ENCODE data around the gene ZNF275.
"Not testable (repeated sequence)": the region's sequence is repeated elsewhere in the genome, so short reads cannot be mapped to it uniquely, and the experiment has no call there.

The ZNF275 gene

GRCh38 chrX:153333821-153334653 is at the start of gene ZNF275:
Gene ZNF275, plus strand, starts transcription at chrX:153334153. Its CDS starts 2,527 bp downstream, at chrX:153336680.
- H3K27ac ChIP-seq, result no peak within 1 kb of the TSS
- no peak for DNase-seq (ENCODE audit: low read depth, low spot score)

GRCh38 chrX:153285678-153286077 is 48.3 kb upstream of the ZNF275 start:
- DNase-seq (ENCODE audit: low read depth, low spot score); H3K27ac ChIP-seq: not testable (repeated sequence)

GRCh38 chrX:153288807-153289206 is 45.1 kb upstream of the ZNF275 start:
- not testable (repeated sequence) for H3K27ac ChIP-seq; DNase-seq (ENCODE audit: low read depth, low spot score)

- H3K27ac ChIP-seq; DNase-seq (ENCODE audit: low read depth, low spot score): not testable (repeated sequence)
Measured at GRCh38 chrX:153293485-153294071, 40.4 kb upstream of the ZNF275 start.

- DNase-seq (ENCODE audit: low read depth, low spot score), result no peak
- H3K27ac ChIP-seq, result no peak overlapping the region
Measured at GRCh38 chrX:153297376-153297775, 36.6 kb upstream of the ZNF275 start.

GRCh38 chrX:153299855-153300254 is 34.1 kb upstream of the ZNF275 start:
- no peak for DNase-seq (ENCODE audit: low read depth, low spot score)

GRCh38 chrX:153301746-153302145 is 32.2 kb upstream of the ZNF275 start:
- no peak for DNase-seq (ENCODE audit: low read depth, low spot score)
- H3K27ac ChIP-seq, result no peak overlapping the region

More at GRCh38 chrX:153299855-153300254, 34.1 kb upstream of the ZNF275 start:
- H3K27ac ChIP-seq, result no peak overlapping the region

- DNase-seq (ENCODE audit: low read depth, low spot score), result no peak
- no peak overlapping the region for H3K27ac ChIP-seq
Measured at GRCh38 chrX:153302796-153303195, 31.2 kb upstream of the ZNF275 start.

- H3K27ac ChIP-seq, result no peak overlapping the region
- no peak for DNase-seq (ENCODE audit: low read depth, low spot score)
Measured at GRCh38 chrX:153303276-153304262, 30.4 kb upstream of the ZNF275 start.

- no peak for DNase-seq (ENCODE audit: low read depth, low spot score)
- H3K27ac ChIP-seq, result no peak overlapping the region
Measured at GRCh38 chrX:153304988-153305736, 28.8 kb upstream of the ZNF275 start.

GRCh38 chrX:153305972-153306371 is 28.0 kb upstream of the ZNF275 start:
- no peak overlapping the region for H3K27ac ChIP-seq
- no peak for DNase-seq (ENCODE audit: low read depth, low spot score)

GRCh38 chrX:153306527-153307115 is 27.3 kb upstream of the ZNF275 start:
- DNase-seq (ENCODE audit: low read depth, low spot score), result no peak
- no peak overlapping the region for H3K27ac ChIP-seq

GRCh38 chrX:153307276-153308178 is 26.4 kb upstream of the ZNF275 start:
- H3K27ac ChIP-seq, result no peak overlapping the region
- no peak for DNase-seq (ENCODE audit: low read depth, low spot score)

GRCh38 chrX:153310901-153311300 is 23.1 kb upstream of the ZNF275 start:
- DNase-seq (ENCODE audit: low read depth, low spot score), result no peak
- no peak overlapping the region for H3K27ac ChIP-seq

GRCh38 chrX:153312041-153312440 is 21.9 kb upstream of the ZNF275 start:
- no peak for DNase-seq (ENCODE audit: low read depth, low spot score)
- H3K27ac ChIP-seq, result no peak overlapping the region

- DNase-seq (ENCODE audit: low read depth, low spot score), result no peak
- no peak overlapping the region for H3K27ac ChIP-seq
Measured at GRCh38 chrX:153312842-153313241, 21.1 kb upstream of the ZNF275 start.

- no peak overlapping the region for H3K27ac ChIP-seq
- no peak for DNase-seq (ENCODE audit: low read depth, low spot score)
Measured at GRCh38 chrX:153317306-153317705, 16.6 kb upstream of the ZNF275 start.

- no peak for DNase-seq (ENCODE audit: low read depth, low spot score)
- H3K27ac ChIP-seq, result no peak overlapping the region
Measured at GRCh38 chrX:153317996-153318722, 15.8 kb upstream of the ZNF275 start.

Data from epithelial cell of prostate (primary cell).